Fibroblast of pulmonary artery (primary cell): ENCODE data around the gene EPHA8.

Source experiments
- DNase-seq: peaks from one replicate; pipeline ENCODE4 v3.0.0-alpha.2; 2010; ENCODE audit warnings: low read depth
- H3K4me3 ChIP-seq: replicated peaks from 2 replicates; pipeline ENCODE4 v1.5.1; 2011; ENCODE audit warnings: low read depth, mild to moderate bottlenecking, control low read depth, low read length, moderate library complexity
- CTCF ChIP-seq: IDR thresholded peaks from 2 replicates; pipeline ENCODE4 v1.5.1; 2011; ENCODE audit warnings: mild to moderate bottlenecking, control low read depth, low read length, inconsistent platforms; ENCODE audit errors: missing control alignments

The EPHA8 gene

GRCh38 chr1:22619798-22620197 lies 56.5 kb downstream of the EPHA8 start:
- DNase-seq: no peak
- no peak for TF ChIP-seq CTCF
- H3K4me3 ChIP-seq: no peak overlapping the region

GRCh38 chr1:22621761-22622160 lies 58.5 kb downstream of the EPHA8 start:
- H3K4me3 ChIP-seq: no peak overlapping the region
- no peak for TF ChIP-seq CTCF
- no peak for DNase-seq

- H3K4me3 ChIP-seq: no peak overlapping the region
Observed at GRCh38 chr1:22625262-22625925, 62.1 kb downstream of the EPHA8 start.

GRCh38 chr1:22626237-22627157 lies 63.2 kb downstream of the EPHA8 start:
- DNase-seq: no peak
- TF ChIP-seq CTCF: no peak
- H3K4me3 ChIP-seq: no peak overlapping the region

More at GRCh38 chr1:22625262-22625925, 62.1 kb downstream of the EPHA8 start:
- TF ChIP-seq CTCF: no peak
- peak; percentile 28 for DNase-seq

- no peak overlapping the region for H3K4me3 ChIP-seq
- no peak for TF ChIP-seq CTCF
Observed at GRCh38 chr1:22627331-22627730, 64.0 kb downstream of the EPHA8 start.

GRCh38 chr1:22628698-22629444 lies 65.6 kb downstream of the EPHA8 start:
- TF ChIP-seq CTCF: no peak

More at GRCh38 chr1:22627331-22627730, 64.0 kb downstream of the EPHA8 start:
- no peak for DNase-seq

More at GRCh38 chr1:22628698-22629444, 65.6 kb downstream of the EPHA8 start:
- no peak for DNase-seq
- no peak overlapping the region for H3K4me3 ChIP-seq
